Measurements from ENCODE around the gene DTNA.
"Not testable (repeated sequence)": the region's sequence is repeated elsewhere in the genome, so short reads cannot be mapped to it uniquely, and the experiment has no call there.

The DTNA gene

GRCh38 chr18:34911661-34912384 lies 201.7 kb downstream of the DTNA start:
- no peak overlapping the region for H3K9ac ChIP-seq (ENCODE audit: low read depth, low read length)
- peaks cover 9% of the 10 kb centered on the region; the same call in 1 of the 2 replicates for H3K4me1 ChIP-seq (ENCODE audit: insufficient read depth, low read length)
- no peaks in the 10 kb centered on the region; the same call in 1 of the 2 replicates for H3K9me3 ChIP-seq (ENCODE audit: control insufficient read depth, insufficient read depth, low read length)
- H3K36me3 ChIP-seq (ENCODE audit: insufficient read depth, low read length): no peaks in the 10 kb centered on the region

GRCh38 chr18:34913837-34914661 lies 204.0 kb downstream of the DTNA start:
- Histone ChIP-seq H3K36me3 (ENCODE audit: insufficient read depth, low read length) (no peaks in the 10 kb centered on the region), H3K9ac (ENCODE audit: low read depth, low read length) (no peak overlapping the region), H3K4me1 (ENCODE audit: insufficient read depth, low read length) (peaks cover 9% of the 10 kb centered on the region; the same call in 1 of the 2 replicates), H3K9me3 (ENCODE audit: control insufficient read depth, insufficient read depth, low read length) (no peaks in the 10 kb centered on the region)

GRCh38 chr18:34915046-34915445 lies 204.9 kb downstream of the DTNA start:
- H3K9ac ChIP-seq (ENCODE audit: low read depth, low read length): no peak overlapping the region
- no peaks in the 10 kb centered on the region for H3K36me3 ChIP-seq (ENCODE audit: insufficient read depth, low read length)
- no peaks in the 10 kb centered on the region for H3K9me3 ChIP-seq (ENCODE audit: control insufficient read depth, insufficient read depth, low read length)
- H3K4me1 ChIP-seq (ENCODE audit: insufficient read depth, low read length): peaks cover 9% of the 10 kb centered on the region; the same call in 1 of the 2 replicates

GRCh38 chr18:34916539-34916938 lies 206.4 kb downstream of the DTNA start:
- not testable (repeated sequence) for H3K4me1 ChIP-seq (ENCODE audit: insufficient read depth, low read length)

GRCh38 chr18:34918856-34919255 lies 208.8 kb downstream of the DTNA start:
- Histone ChIP-seq H3K36me3 (ENCODE audit: insufficient read depth, low read length) (no peaks in the 10 kb centered on the region), H3K9ac (ENCODE audit: low read depth, low read length) (no peak overlapping the region), H3K4me1 (ENCODE audit: insufficient read depth, low read length) (peaks cover 9% of the 10 kb centered on the region; the same call in 1 of the 2 replicates), H3K9me3 (ENCODE audit: control insufficient read depth, insufficient read depth, low read length) (no peaks in the 10 kb centered on the region)

More at GRCh38 chr18:34916539-34916938, 206.4 kb downstream of the DTNA start:
- H3K36me3 ChIP-seq (ENCODE audit: insufficient read depth, low read length); H3K9me3 ChIP-seq (ENCODE audit: control insufficient read depth, insufficient read depth, low read length); H3K9ac ChIP-seq (ENCODE audit: low read depth, low read length): not testable (repeated sequence)

GRCh38 chr18:34921226-34921625 lies 211.1 kb downstream of the DTNA start:
- H3K4me1 ChIP-seq (ENCODE audit: insufficient read depth, low read length): no peaks in the 10 kb centered on the region
- H3K36me3 ChIP-seq (ENCODE audit: insufficient read depth, low read length): no peaks in the 10 kb centered on the region
- no peaks in the 10 kb centered on the region for H3K9me3 ChIP-seq (ENCODE audit: control insufficient read depth, insufficient read depth, low read length)
- H3K9ac ChIP-seq (ENCODE audit: low read depth, low read length): no peak overlapping the region

GRCh38 chr18:34921811-34922385 lies 211.8 kb downstream of the DTNA start:
- Histone ChIP-seq H3K36me3 (ENCODE audit: insufficient read depth, low read length) (no peaks in the 10 kb centered on the region), H3K9me3 (ENCODE audit: control insufficient read depth, insufficient read depth, low read length) (no peaks in the 10 kb centered on the region), H3K9ac (ENCODE audit: low read depth, low read length) (no peak overlapping the region), H3K4me1 (ENCODE audit: insufficient read depth, low read length) (no peaks in the 10 kb centered on the region)

GRCh38 chr18:34922594-34922993 lies 212.5 kb downstream of the DTNA start:
- not testable (repeated sequence) for H3K9ac ChIP-seq (ENCODE audit: low read depth, low read length); H3K4me1 ChIP-seq (ENCODE audit: insufficient read depth, low read length); H3K9me3 ChIP-seq (ENCODE audit: control insufficient read depth, insufficient read depth, low read length); H3K36me3 ChIP-seq (ENCODE audit: insufficient read depth, low read length)

- H3K4me1 ChIP-seq (ENCODE audit: insufficient read depth, low read length): peaks cover 6% of the 10 kb centered on the region; the same call in 1 of the 2 replicates
- no peak overlapping the region for H3K9ac ChIP-seq (ENCODE audit: low read depth, low read length)
- H3K9me3 ChIP-seq (ENCODE audit: control insufficient read depth, insufficient read depth, low read length): no peaks in the 10 kb centered on the region
- no peaks in the 10 kb centered on the region for H3K36me3 ChIP-seq (ENCODE audit: insufficient read depth, low read length)
These were observed 213.8 kb downstream of the DTNA start for GRCh38 chr18:34923911-34924310.

GRCh38 chr18:34926683-34927082 lies 216.6 kb downstream of the DTNA start:
- Histone ChIP-seq H3K4me1 (ENCODE audit: insufficient read depth, low read length) (peaks cover 6% of the 10 kb centered on the region; the same call in 1 of the 2 replicates), H3K9ac (ENCODE audit: low read depth, low read length) (no peak overlapping the region), H3K9me3 (ENCODE audit: control insufficient read depth, insufficient read depth, low read length) (no peaks in the 10 kb centered on the region), H3K36me3 (ENCODE audit: insufficient read depth, low read length) (no peaks in the 10 kb centered on the region)

GRCh38 chr18:34928088-34928753 lies 218.1 kb downstream of the DTNA start:
- Histone ChIP-seq H3K36me3 (ENCODE audit: insufficient read depth, low read length) (no peaks in the 10 kb centered on the region), H3K9ac (ENCODE audit: low read depth, low read length) (no peak overlapping the region), H3K9me3 (ENCODE audit: control insufficient read depth, insufficient read depth, low read length) (no peaks in the 10 kb centered on the region; the same call in 1 of the 2 replicates), H3K4me1 (ENCODE audit: insufficient read depth, low read length) (peaks cover 6% of the 10 kb centered on the region; the same call in 1 of the 2 replicates)

- H3K9ac ChIP-seq (ENCODE audit: low read depth, low read length): no peak overlapping the region
- no peaks in the 10 kb centered on the region; the same call in 1 of the 2 replicates for H3K9me3 ChIP-seq (ENCODE audit: control insufficient read depth, insufficient read depth, low read length)
- no peaks in the 10 kb centered on the region for H3K36me3 ChIP-seq (ENCODE audit: insufficient read depth, low read length)
- H3K4me1 ChIP-seq (ENCODE audit: insufficient read depth, low read length): peaks cover 6% of the 10 kb centered on the region; the same call in 1 of the 2 replicates
These were observed 218.7 kb downstream of the DTNA start for GRCh38 chr18:34928754-34929335.

GRCh38 chr18:34929336-34929780 lies 219.3 kb downstream of the DTNA start:
- peaks cover 6% of the 10 kb centered on the region; the same call in 1 of the 2 replicates for H3K4me1 ChIP-seq (ENCODE audit: insufficient read depth, low read length)
- H3K9me3 ChIP-seq (ENCODE audit: control insufficient read depth, insufficient read depth, low read length): no peaks in the 10 kb centered on the region; the same call in 1 of the 2 replicates
- H3K36me3 ChIP-seq (ENCODE audit: insufficient read depth, low read length): no peaks in the 10 kb centered on the region
- H3K9ac ChIP-seq (ENCODE audit: low read depth, low read length): no peak overlapping the region

Data from ES-I3 (cell line).